ENCODE results near the gene CHST15. TPM values are rescaled to one million over a fixed set of nuclear protein-coding genes. Genes with fewer than 3 reads are reported as not detected.
"Not testable (repeated sequence)": the region's sequence is repeated elsewhere in the genome, so short reads cannot be mapped to it uniquely, and the experiment has no call there.

Gene CHST15
- total and polyA plus RNA-seq, 9 donors = 35.9 to 93.0 (median 52.5) TPM

GRCh38 chr10:124037286-124037685 lies 56.1 kb downstream of the CHST15 start:
- no peaks in the 10 kb centered on the region for H3K9me3 ChIP-seq
- 95 to 98% (median 96%) methylated on average over 5 of the region's 5 CpGs for WGBS, 3 donors
- TF ChIP-seq EP300 (IDR thresholded peaks at IDR 0.05) = no peak
- TF ChIP-seq POLR2A (IDR thresholded peaks at IDR 0.05) = no peak
- no peak for TF ChIP-seq CTCF (IDR thresholded peaks at IDR 0.05)
- no peak overlapping the region for H3K27ac ChIP-seq
- H3K4me3 ChIP-seq = no peak overlapping the region
- peaks cover 13% of the 10 kb centered on the region for H3K4me1 ChIP-seq (ENCODE audit: insufficient read depth)
- H3K27me3 ChIP-seq = no peaks in the 10 kb centered on the region
- DNase-seq = no peak
- H3K36me3 ChIP-seq = no peaks in the 10 kb centered on the region
- intact Hi-C loops (cut with DNase I) = no loop called here

GRCh38 chr10:124036746-124037145 lies 56.7 kb downstream of the CHST15 start:
- H3K27ac ChIP-seq = no peak overlapping the region
- TF ChIP-seq POLR2A (IDR thresholded peaks at IDR 0.05) = no peak
- TF ChIP-seq EP300 (IDR thresholded peaks at IDR 0.05) = no peak
- no peak for TF ChIP-seq CTCF (IDR thresholded peaks at IDR 0.05)
- WGBS, 3 donors = 94 to 98% (median 94%) methylated on average over 8 of the region's 8 CpGs
- no peaks in the 10 kb centered on the region for H3K27me3 ChIP-seq
- peaks cover 18% of the 10 kb centered on the region for H3K4me1 ChIP-seq (ENCODE audit: insufficient read depth)
- H3K36me3 ChIP-seq = no peaks in the 10 kb centered on the region
- no peaks in the 10 kb centered on the region for H3K9me3 ChIP-seq
- H3K4me3 ChIP-seq = no peak overlapping the region
- no peak for DNase-seq
- intact Hi-C loops (cut with DNase I) = no loop called here

GRCh38 chr10:124035928-124036558 lies 57.4 kb downstream of the CHST15 start:
- Histone ChIP-seq H3K36me3 (no peaks in the 10 kb centered on the region), H3K27me3 (no peaks in the 10 kb centered on the region), H3K4me3 (no peak overlapping the region), H3K9me3 (no peaks in the 10 kb centered on the region), H3K4me1 (ENCODE audit: insufficient read depth) (peaks cover 19% of the 10 kb centered on the region), H3K27ac (no peak overlapping the region)
- intact Hi-C loops (cut with DNase I) = no loop called here
- peak in 1 of 5 donors; percentile 46 for DNase-seq
- WGBS, 3 donors = 74 to 80% (median 78%) methylated on average over 21 of the region's 21 CpGs
- no peak for TF ChIP-seq CTCF (IDR thresholded peaks at IDR 0.05)
- no peak for TF ChIP-seq EP300 (IDR thresholded peaks at IDR 0.05)
- no peak for TF ChIP-seq POLR2A (IDR thresholded peaks at IDR 0.05)

- 85 to 93% (median 92%) methylated on average over 4 to 6 of the region's 6 CpGs for WGBS, 3 donors
- no peaks in the 10 kb centered on the region for H3K9me3 ChIP-seq
- TF ChIP-seq CTCF (IDR thresholded peaks at IDR 0.05) (no peak), EP300 (IDR thresholded peaks at IDR 0.05) (no peak), POLR2A (IDR thresholded peaks at IDR 0.05) (no peak)
- peaks cover 19% of the 10 kb centered on the region for H3K4me1 ChIP-seq (ENCODE audit: insufficient read depth)
- intact Hi-C loops (cut with DNase I) = no loop called here
- H3K27ac ChIP-seq = peak overlapping the region in 1 of 2 donors; percentile 23
- H3K36me3 ChIP-seq = no peaks in the 10 kb centered on the region
- H3K27me3 ChIP-seq = no peaks in the 10 kb centered on the region
- no peak for DNase-seq
- H3K4me3 ChIP-seq = no peak overlapping the region
These were observed 58.0 kb downstream of the CHST15 start for GRCh38 chr10:124035306-124035927.

GRCh38 chr10:124034576-124035305 lies 58.7 kb downstream of the CHST15 start:
- not testable (repeated sequence) for H3K9me3 ChIP-seq, H3K4me3 ChIP-seq, H3K36me3 ChIP-seq, H3K27me3 ChIP-seq, DNase-seq
- Histone ChIP-seq H3K27ac (peak overlapping the region; percentile 23 to 69), H3K4me1 (ENCODE audit: insufficient read depth) (peaks cover 23% of the 10 kb centered on the region)
- 55 to 67% (median 66%) methylated on average over 5 to 25 of the region's 25 CpGs for WGBS, 3 donors
- intact Hi-C loops (cut with DNase I) = loop anchor here in 1 of 4 donors (5.0 kb wide), 1 partner anchor 58 kb away; the partner anchor contains the start of gene CHST15

All from ovary (tissue), 9 donors.